A549 (cell line): ENCODE results near the gene PSMD12. TPM values are rescaled to one million over a fixed set of nuclear protein-coding genes. Genes with fewer than 3 reads are reported as not detected.

Source experiments
- ATAC-seq, 2 experiments: fragments of 200-7000 bp in 1 of 2; fragments of >200 bp in 1 of 2; cut with Nextera tagmentation in 1 of 2; cut with Tn5 transposase in 1 of 2; 3 replicates each; pipeline versions ENCODE4 v1.8.0 to v1.9.1; 2018 to 2020; ENCODE audit warnings: mild to moderate bottlenecking in 1 of 2, moderate library complexity in 1 of 2
- CTCF ChIA-PET: fragments of 300-600 bp; sonication (Branson Sonifier 250); formaldehyde crosslinking; extraction: SDS; loops from one replicate; lab custom pipeline; 2021; ENCODE audit warnings: antibody characterized with exemption, inconsistent platforms; lab: Yijun Ruan, JAX
- POLR2A ChIA-PET: fragments of 350-600 bp; formaldehyde crosslinking; extraction: SDS; loops from one replicate; lab custom pipeline; 2021; ENCODE audit warnings: antibody characterized with exemption, inconsistent platforms; lab: Yijun Ruan, JAX
- DNase-seq, 2 experiments: peaks; one replicate each; pipeline versions ENCODE4 v3.0.0 to v3.0.0-alpha.2; 2011 to 2016; ENCODE audit warnings: low read depth in 1 of 2, low spot score in 1 of 2
- FAIRE-seq: peaks from 2 replicates; lab custom pipeline; 2011; peaks lifted over from hg19 to GRCh38; lab: Jason Lieb, UNC
- H3K27ac ChIP-seq, 2 experiments: fragments of >200 bp; sonication (Bioruptor Twin); formaldehyde crosslinking; 3 replicates each; pipeline ENCODE4 v1.5.1; 2016 to 2017
- H3K4me1 ChIP-seq: fragments of >200 bp; sonication (Bioruptor Twin); formaldehyde crosslinking; 3 replicates; pipeline ENCODE4 v1.6.1; 2016
- H3K4me2 ChIP-seq: fragments of >200 bp; sonication (Bioruptor Twin); formaldehyde crosslinking; 3 replicates; pipeline ENCODE4 v1.6.1; 2016
- H3K4me3 ChIP-seq: fragments of >200 bp; sonication (Bioruptor Twin); formaldehyde crosslinking; 3 replicates; pipeline ENCODE4 v1.5.1; 2016
- H3K9me3 ChIP-seq: fragments of >200 bp; sonication (Bioruptor Twin); formaldehyde crosslinking; 3 replicates; pipeline ENCODE4 v1.6.1; 2016
- CBX8 ChIP-seq: fragments of 200-600 bp; sonication (generic); IDR thresholded peaks from 2 replicates; pipeline ENCODE4 v1.6.1; 2016
- CHD4 ChIP-seq: fragments of 200-600 bp; sonication (generic); IDR thresholded peaks from 2 replicates; pipeline ENCODE4 v1.6.1; 2016; ENCODE audit warnings: antibody characterized with exemption, mild to moderate bottlenecking, borderline replicate concordance
- E2F6 ChIP-seq: IDR thresholded peaks from 2 replicates; pipeline ENCODE4 v1.6.1; 2012; ENCODE audit warnings: low read depth, borderline replicate concordance
- ELK1 ChIP-seq: fragments of 150-350 bp; IDR thresholded peaks from 2 replicates; pipeline ENCODE4 v1.6.1; 2014; ENCODE audit warnings: low read depth, mild to moderate bottlenecking, low read length
- ESRRA ChIP-seq: fragments of 150-350 bp; IDR thresholded peaks from 2 replicates; pipeline ENCODE4 v1.6.1; 2014; ENCODE audit warnings: mild to moderate bottlenecking, low read length, borderline replicate concordance
- FOSL2 ChIP-seq, 2 experiments: fragments of 450-650 bp in 1 of 2; fragments of >200 bp in 1 of 2; sonication (Bioruptor Twin) in 1 of 2; formaldehyde crosslinking; IDR thresholded peaks; 2 replicates each; pipeline versions ENCODE4 v1.5.0 to v1.6.1; 2016 to 2020; ENCODE audit warnings: mild to moderate bottlenecking in 1 of 2, moderate library complexity in 1 of 2
- HES2 ChIP-seq: fragments of >200 bp; sonication (Bioruptor Twin); formaldehyde crosslinking; IDR thresholded peaks from 2 replicates; pipeline ENCODE4 v1.6.1; 2016
- HOXA7 ChIP-seq: fragments of 250-450 bp; sonication (Bioruptor Pico); IDR thresholded peaks from 2 replicates; pipeline ENCODE4 v1.5.0; 2020; ENCODE audit warnings: mild to moderate bottlenecking, moderate library complexity
- HOXB5 ChIP-seq: fragments of 250-450 bp; sonication (Bioruptor Pico); IDR thresholded peaks from 2 replicates; pipeline ENCODE4 v1.5.0; 2020; ENCODE audit warnings: mild to moderate bottlenecking, moderate library complexity
- JUN ChIP-seq, 2 experiments: fragments of >200 bp; sonication (Bioruptor Twin); formaldehyde crosslinking; IDR thresholded peaks; 2 replicates in 1 of 2; 3 replicates in 1 of 2; pipeline ENCODE4 v1.6.1; 2016 to 2017
- JUNB ChIP-seq: fragments of >200 bp; sonication (Bioruptor Twin); formaldehyde crosslinking; IDR thresholded peaks from 2 replicates; pipeline ENCODE4 v1.6.1; 2016
- KDM1A ChIP-seq: fragments of 200-600 bp; sonication (generic); IDR thresholded peaks from 2 replicates; pipeline ENCODE4 v1.6.1; 2016; ENCODE audit warnings: low read depth, mild to moderate bottlenecking
- KDM5A ChIP-seq: fragments of 200-600 bp; sonication (generic); IDR thresholded peaks from 2 replicates; pipeline ENCODE4 v1.6.1; 2016; ENCODE audit warnings: antibody characterized with exemption, mild to moderate bottlenecking
- MAFK ChIP-seq: fragments of 450-650 bp; IDR thresholded peaks from 2 replicates; pipeline ENCODE4 v1.6.1; 2014; ENCODE audit not compliant: partially characterized antibody
- MYC ChIP-seq: IDR thresholded peaks from 2 replicates; pipeline ENCODE4 v1.6.1; 2012; ENCODE audit warnings: mild to moderate bottlenecking, inconsistent platforms, low read length, improper control_type of control experiment, borderline replicate concordance
- PHF8 ChIP-seq: fragments of 200-600 bp; sonication (generic); IDR thresholded peaks from 2 replicates; pipeline ENCODE4 v1.6.1; 2016; ENCODE audit warnings: low read depth, mild to moderate bottlenecking, antibody characterized with exemption, moderate library complexity, borderline replicate concordance
- POLR2A ChIP-seq: IDR thresholded peaks from 2 replicates; pipeline ENCODE4 v1.6.1; 2012; ENCODE audit warnings: mild to moderate bottlenecking, low read length
- POLR2AphosphoS2 ChIP-seq: conservative IDR thresholded peaks from 2 replicates; pipeline ENCODE4 v1.6.1; 2012; ENCODE audit warnings: low read length, improper control_type of control experiment, inconsistent platforms
- RCOR1 ChIP-seq: fragments of 150-350 bp; IDR thresholded peaks from 2 replicates; pipeline ENCODE4 v1.6.1; 2014; ENCODE audit warnings: antibody characterized with exemption, low read length, low read depth
- TP53 ChIP-seq: fragments of 250-450 bp; sonication (Bioruptor Pico); IDR thresholded peaks from 2 replicates; pipeline ENCODE4 v1.5.0; 2021; ENCODE audit warnings: mild to moderate bottlenecking, moderate library complexity
- USF2 ChIP-seq: fragments of 450-650 bp; IDR thresholded peaks from 2 replicates; pipeline ENCODE4 v1.6.1; 2014; ENCODE audit warnings: antibody characterized with exemption
- ZSCAN20 ChIP-seq: fragments of 250-450 bp; sonication (Bioruptor Pico); IDR thresholded peaks from 2 replicates; pipeline ENCODE4 v1.8.0; 2022; ENCODE audit warnings: mild to moderate bottlenecking, moderate library complexity
- WGBS: methylation state at CpG from one replicate; pipeline ENCODE4 v1.1.6; 2017; ENCODE audit errors: missing lambda C conversion rate; 5-methylcytosine and 5-hydroxymethylcytosine counted together
- polyA minus RNA-seq: library from RNA; depleted of rRNA, polyadenylated mRNA; stranded (reverse); fragments of >200 nt; gene quantifications from 2 replicates; pipeline ENCODE4 v1.2.3, GENCODE V29; 2011; rRNA and poly(A)+ RNA removed
- polyA plus RNA-seq, 4 experiments: library from polyadenylated mRNA; depleted of rRNA in 3 of 4; stranded (reverse); fragments of >200 nt; fragmentation: RNase III in 1 of 4; extraction: RNeasy Plus Mini Kit Qiagen cat#74134 plus additional on column Dnase treatment in 1 of 4; gene quantifications; 2 replicates in 3 of 4; 3 replicates in 1 of 4; pipeline ENCODE4 v1.2.3, GENCODE V29; 2011 to 2017
- TF ChIP-seq, protein P1 (sequence below): IDR thresholded peaks from 2 replicates; pipeline ENCODE4 v1.6.1; 2012
- TF ChIP-seq, protein P2 (sequence below): fragments of >200 bp; sonication (Bioruptor Twin); formaldehyde crosslinking; IDR thresholded peaks from 3 replicates; pipeline ENCODE4 v1.6.1; 2016

PSMD12 gene
- polyA plus RNA-seq (2011; rRNA removed) (63.4 and 106 TPM in 2 replicates), polyA plus RNA-seq (2017; fragmentation: RNase III; extraction: RNeasy Plus Mini Kit Qiagen cat#74134 plus additional on column Dnase treatment) (104 to 126 TPM (median 106 TPM) in 3 replicates), polyA minus RNA-seq (18.3 and 18.5 TPM in 2 replicates)
- 36.6 and 41.6 TPM in 2 replicates for polyA plus RNA-seq (2012; cell fraction: cytosol; rRNA removed)
- 15.5 and 18.5 TPM in 2 replicates for polyA plus RNA-seq (2012; cell fraction: nucleus; rRNA removed)

DNA sequence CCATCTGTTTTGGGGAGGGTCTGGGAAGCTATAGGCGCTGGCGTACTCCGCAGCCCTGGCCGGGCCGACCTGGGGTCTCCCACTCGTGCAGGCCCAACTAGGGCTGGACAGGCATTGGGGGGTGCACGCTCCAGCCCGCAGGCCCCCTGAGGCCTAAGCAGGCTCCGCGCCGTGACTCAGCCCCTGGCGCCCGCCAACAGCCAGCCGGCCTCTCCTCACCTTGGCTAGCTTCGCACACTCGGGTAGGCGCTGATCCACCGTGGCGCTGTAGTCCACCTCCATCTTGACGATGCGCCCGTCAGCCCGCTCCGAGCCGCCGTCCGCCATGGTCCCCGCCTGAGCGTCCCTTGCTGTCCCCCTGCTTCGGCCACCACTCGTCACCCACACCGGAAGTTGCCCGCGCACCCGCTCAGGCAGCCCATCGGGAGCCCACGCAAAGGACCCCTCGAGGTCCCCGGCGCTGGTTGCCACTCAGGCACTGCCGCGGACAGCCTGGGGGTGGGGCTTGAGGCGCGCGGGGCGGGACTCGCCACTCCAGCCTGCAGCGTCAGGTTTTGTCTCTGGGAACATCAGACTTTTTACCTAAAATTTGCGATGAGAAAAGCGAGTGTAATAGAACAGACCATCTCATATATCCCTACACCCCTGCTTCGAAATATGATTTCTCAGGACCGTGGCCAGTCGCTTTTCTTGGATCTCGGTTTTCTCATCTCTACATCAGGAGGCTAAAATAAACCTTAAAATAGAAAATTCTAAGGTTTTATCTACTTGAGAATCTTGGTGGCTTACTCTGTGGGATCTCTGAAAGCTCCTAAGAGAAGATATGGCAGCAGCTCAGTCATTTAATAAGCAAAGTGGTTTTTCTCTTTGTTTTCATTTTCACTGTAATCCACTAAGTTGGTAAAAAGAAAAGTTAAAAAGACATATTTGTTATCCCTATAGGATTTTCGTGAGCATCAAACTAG, at the start of gene PSMD12:
TSS of gene PSMD12 (minus strand) at position 385 of the 965 bp plus-strand sequence. CDS start at position 327, 58 bp downstream.
- peak; percentile 96 to 97 for ATAC-seq
- DNase-seq = peak; percentile 94 to 95
- TF ChIP-seq ZSCAN20 (CRISPR knock-in tag) = no peak
- TF ChIP-seq USF2 = 0 out of 2 replicates have a peak, but pooled peaks have one; percentile 3
- no peak for TF ChIP-seq TP53 (CRISPR knock-in tag)
- no peak for TF ChIP-seq HES2
- TF ChIP-seq E2F6 = 0 out of 2 replicates have a peak, but pooled peaks have one; percentile 21
- TF ChIP-seq CBX8 = no peak
- TF ChIP-seq KDM1A = no peak
- TF ChIP-seq RCOR1 = no peak
- TF ChIP-seq, protein P1, sequence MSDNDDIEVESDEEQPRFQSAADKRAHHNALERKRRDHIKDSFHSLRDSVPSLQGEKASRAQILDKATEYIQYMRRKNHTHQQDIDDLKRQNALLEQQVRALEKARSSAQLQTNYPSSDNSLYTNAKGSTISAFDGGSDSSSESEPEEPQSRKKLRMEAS = peak; percentile 83
- no peak for TF ChIP-seq CHD4
- TF ChIP-seq ELK1 = peak; percentile 83; the same call in 1 of the 2 replicates
- no peak for TF ChIP-seq HOXB5
- no peak for TF ChIP-seq POLR2AphosphoS2
- peak; percentile 11 for TF ChIP-seq MAFK
- no peak for TF ChIP-seq FOSL2 (IDR thresholded peaks at IDR 0.05)
- peak; percentile 77 for TF ChIP-seq FOSL2 (CRISPR knock-in tag; IDR thresholded peaks at IDR 0.05)
- peak; percentile 35; the same call in 1 of the 2 replicates for TF ChIP-seq KDM5A
- TF ChIP-seq ESRRA = no peak
- TF ChIP-seq HOXA7 (CRISPR knock-in tag) = no peak
- no peak for TF ChIP-seq JUNB
- peak; percentile 97 for TF ChIP-seq PHF8
- peak; percentile 94 for TF ChIP-seq POLR2A
- TF ChIP-seq JUN (IDR thresholded peaks at IDR 0.05) = peak; percentile 78 to 99
- TF ChIP-seq, protein P2, sequence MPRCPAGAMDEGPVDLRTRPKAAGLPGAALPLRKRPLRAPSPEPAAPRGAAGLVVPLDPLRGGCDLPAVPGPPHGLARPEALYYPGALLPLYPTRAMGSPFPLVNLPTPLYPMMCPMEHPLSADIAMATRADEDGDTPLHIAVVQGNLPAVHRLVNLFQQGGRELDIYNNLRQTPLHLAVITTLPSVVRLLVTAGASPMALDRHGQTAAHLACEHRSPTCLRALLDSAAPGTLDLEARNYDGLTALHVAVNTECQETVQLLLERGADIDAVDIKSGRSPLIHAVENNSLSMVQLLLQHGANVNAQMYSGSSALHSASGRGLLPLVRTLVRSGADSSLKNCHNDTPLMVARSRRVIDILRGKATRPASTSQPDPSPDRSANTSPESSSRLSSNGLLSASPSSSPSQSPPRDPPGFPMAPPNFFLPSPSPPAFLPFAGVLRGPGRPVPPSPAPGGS = peak; percentile 94
- TF ChIP-seq MYC = peak; percentile 89
- WGBS = 1% methylated on average over 22 of the region's 55 CpGs
- ChIA-PET POLR2A (interaction anchor here (1.1 to 1.5 kb wide), 3 partner anchors 12 to 24 kb away, joined by 3 to 4 read pairs (median 3); no protein-coding TSS in a partner anchor), CTCF (interaction anchor here (0.7 to 22.8 kb wide), 6 partner anchors 9 to 331 kb away, joined by 3 to 323 read pairs (median 4); partner anchors contain the start of gene PITPNC1)
- H3K4me3 ChIP-seq = peak within 1 kb of the TSS; percentile 81
- peak within 1 kb of the TSS; percentile 92 to 94 for H3K27ac ChIP-seq
- peak within 1 kb of the TSS; percentile 85 for H3K4me2 ChIP-seq
- FAIRE-seq = no peak
- H3K4me1 ChIP-seq = peaks cover 24% of the 10 kb centered on the region
- H3K9me3 ChIP-seq = no peaks in the 10 kb centered on the region
